HL-60 (cell line): ENCODE data around the gene GPC4.

Experiments used
- DNase-seq, 2 experiments: peaks; one replicate each; pipeline ENCODE4 v3.0.0-alpha.2; 2010 to 2020; ENCODE audit warnings: low read depth in 1 of 2, low spot score in 1 of 2
- H3K27ac ChIP-seq: fragments of 250-450 bp; sonication (Bioruptor Pico); replicated peaks from 2 replicates; pipeline ENCODE4 v1.5.1; 2020; ENCODE audit warnings: mild to moderate bottlenecking, moderate library complexity
- H3K27me3 ChIP-seq: fragments of 250-450 bp; sonication (Bioruptor Pico); 2 replicates; pipeline ENCODE4 v1.5.1; 2021; ENCODE audit warnings: mild to moderate bottlenecking, moderate library complexity; ENCODE audit not compliant: insufficient read depth, poor library complexity, severe bottlenecking
- H3K4me3 ChIP-seq: replicated peaks from 2 replicates; pipeline ENCODE4 v1.5.1; 2011; ENCODE audit warnings: mild to moderate bottlenecking, control low read depth, low read length; ENCODE audit not compliant: insufficient read depth
- GABPA ChIP-seq: IDR thresholded peaks from 2 replicates; pipeline ENCODE4 v1.6.1; 2012; ENCODE audit warnings: low read depth
- POLR2AphosphoS5 ChIP-seq: IDR thresholded peaks from 2 replicates; pipeline ENCODE4 v1.6.1; 2012; ENCODE audit warnings: low read depth
- SPI1 ChIP-seq: IDR thresholded peaks from 2 replicates; pipeline ENCODE4 v1.6.1; 2012; ENCODE audit warnings: low read depth, mild to moderate bottlenecking, borderline replicate concordance
- TF ChIP-seq, protein P1 (sequence below): IDR thresholded peaks from one replicate; pipeline ENCODE4 v1.5.1; 2011; ENCODE audit warnings: low read length, control low read depth, inconsistent platforms; ENCODE audit not compliant: insufficient read depth
- TF ChIP-seq, protein P2 (sequence below): IDR thresholded peaks from 2 replicates; pipeline ENCODE4 v1.6.1; 2012; ENCODE audit warnings: low read depth; ENCODE audit not compliant: insufficient replicate concordance

The GPC4 gene

DNA sequence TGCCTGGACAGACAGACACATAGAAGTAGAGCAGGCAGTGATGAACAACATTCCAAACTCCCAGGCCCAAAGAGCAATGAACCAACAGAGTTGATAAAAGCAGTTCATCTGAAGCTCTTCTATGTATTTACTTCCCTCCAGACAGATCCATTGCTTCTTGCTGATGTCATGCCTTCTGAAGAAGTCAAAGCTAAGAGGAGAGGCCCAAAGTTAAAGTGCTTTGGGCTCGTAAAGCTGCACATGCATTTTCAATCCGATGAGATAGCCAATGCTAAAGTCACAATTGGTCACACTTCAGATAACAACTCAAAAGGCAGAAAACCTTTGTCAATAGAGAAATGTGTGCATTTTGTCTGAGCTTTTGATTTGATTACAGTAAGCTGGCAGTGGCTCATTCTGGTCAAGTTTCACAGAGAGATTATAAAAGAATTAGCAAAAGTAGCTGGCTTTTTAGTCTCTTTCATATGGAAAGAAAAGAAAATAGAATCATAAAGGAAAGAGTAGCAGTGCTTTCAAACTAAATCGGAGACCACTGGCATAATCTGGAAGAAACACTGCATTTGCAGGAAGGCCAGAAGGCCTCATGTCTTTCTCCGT, 82.0 kb downstream of the GPC4 start:
- DNase-seq, result no peak

DNA sequence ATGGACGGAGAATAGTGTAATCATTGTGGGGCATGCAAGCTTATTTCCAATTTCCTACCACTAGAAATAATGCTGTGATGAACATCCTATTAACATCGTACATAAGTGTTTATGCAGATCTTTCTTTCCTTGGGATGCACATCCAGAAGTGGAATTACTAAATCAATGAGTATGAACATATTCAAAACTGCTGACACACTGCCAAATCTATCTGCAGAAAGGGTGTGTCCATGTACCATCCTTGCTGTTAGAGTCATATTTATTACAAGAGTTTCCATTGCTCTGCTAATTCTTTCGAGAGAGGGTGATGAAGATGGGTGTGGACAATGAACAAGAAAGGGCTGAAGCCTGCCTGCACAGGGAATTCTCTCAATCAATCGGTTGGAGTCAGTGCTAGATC, 82.6 kb downstream of the GPC4 start:
- no peak overlapping the region for H3K4me3 ChIP-seq
- H3K27ac ChIP-seq, result no peak overlapping the region
- no peak for DNase-seq
- H3K27me3 ChIP-seq, result no peaks in the 10 kb centered on the region
- TF ChIP-seq, protein P1, sequence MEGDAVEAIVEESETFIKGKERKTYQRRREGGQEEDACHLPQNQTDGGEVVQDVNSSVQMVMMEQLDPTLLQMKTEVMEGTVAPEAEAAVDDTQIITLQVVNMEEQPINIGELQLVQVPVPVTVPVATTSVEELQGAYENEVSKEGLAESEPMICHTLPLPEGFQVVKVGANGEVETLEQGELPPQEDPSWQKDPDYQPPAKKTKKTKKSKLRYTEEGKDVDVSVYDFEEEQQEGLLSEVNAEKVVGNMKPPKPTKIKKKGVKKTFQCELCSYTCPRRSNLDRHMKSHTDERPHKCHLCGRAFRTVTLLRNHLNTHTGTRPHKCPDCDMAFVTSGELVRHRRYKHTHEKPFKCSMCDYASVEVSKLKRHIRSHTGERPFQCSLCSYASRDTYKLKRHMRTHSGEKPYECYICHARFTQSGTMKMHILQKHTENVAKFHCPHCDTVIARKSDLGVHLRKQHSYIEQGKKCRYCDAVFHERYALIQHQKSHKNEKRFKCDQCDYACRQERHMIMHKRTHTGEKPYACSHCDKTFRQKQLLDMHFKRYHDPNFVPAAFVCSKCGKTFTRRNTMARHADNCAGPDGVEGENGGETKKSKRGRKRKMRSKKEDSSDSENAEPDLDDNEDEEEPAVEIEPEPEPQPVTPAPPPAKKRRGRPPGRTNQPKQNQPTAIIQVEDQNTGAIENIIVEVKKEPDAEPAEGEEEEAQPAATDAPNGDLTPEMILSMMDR, result no peak
- TF ChIP-seq, protein P2, sequence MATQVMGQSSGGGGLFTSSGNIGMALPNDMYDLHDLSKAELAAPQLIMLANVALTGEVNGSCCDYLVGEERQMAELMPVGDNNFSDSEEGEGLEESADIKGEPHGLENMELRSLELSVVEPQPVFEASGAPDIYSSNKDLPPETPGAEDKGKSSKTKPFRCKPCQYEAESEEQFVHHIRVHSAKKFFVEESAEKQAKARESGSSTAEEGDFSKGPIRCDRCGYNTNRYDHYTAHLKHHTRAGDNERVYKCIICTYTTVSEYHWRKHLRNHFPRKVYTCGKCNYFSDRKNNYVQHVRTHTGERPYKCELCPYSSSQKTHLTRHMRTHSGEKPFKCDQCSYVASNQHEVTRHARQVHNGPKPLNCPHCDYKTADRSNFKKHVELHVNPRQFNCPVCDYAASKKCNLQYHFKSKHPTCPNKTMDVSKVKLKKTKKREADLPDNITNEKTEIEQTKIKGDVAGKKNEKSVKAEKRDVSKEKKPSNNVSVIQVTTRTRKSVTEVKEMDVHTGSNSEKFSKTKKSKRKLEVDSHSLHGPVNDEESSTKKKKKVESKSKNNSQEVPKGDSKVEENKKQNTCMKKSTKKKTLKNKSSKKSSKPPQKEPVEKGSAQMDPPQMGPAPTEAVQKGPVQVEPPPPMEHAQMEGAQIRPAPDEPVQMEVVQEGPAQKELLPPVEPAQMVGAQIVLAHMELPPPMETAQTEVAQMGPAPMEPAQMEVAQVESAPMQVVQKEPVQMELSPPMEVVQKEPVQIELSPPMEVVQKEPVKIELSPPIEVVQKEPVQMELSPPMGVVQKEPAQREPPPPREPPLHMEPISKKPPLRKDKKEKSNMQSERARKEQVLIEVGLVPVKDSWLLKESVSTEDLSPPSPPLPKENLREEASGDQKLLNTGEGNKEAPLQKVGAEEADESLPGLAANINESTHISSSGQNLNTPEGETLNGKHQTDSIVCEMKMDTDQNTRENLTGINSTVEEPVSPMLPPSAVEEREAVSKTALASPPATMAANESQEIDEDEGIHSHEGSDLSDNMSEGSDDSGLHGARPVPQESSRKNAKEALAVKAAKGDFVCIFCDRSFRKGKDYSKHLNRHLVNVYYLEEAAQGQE, result no peak
- TF ChIP-seq GABPA (no peak), POLR2AphosphoS5 (no peak), SPI1 (no peak)

More for the DNA sequence above, 82.0 kb downstream of the GPC4 start:
- Histone ChIP-seq H3K27ac (no peak overlapping the region), H3K4me3 (no peak overlapping the region), H3K27me3 (no peaks in the 10 kb centered on the region)
- TF ChIP-seq, protein P2, result no peak
- TF ChIP-seq, protein P1, result no peak
- no peak for TF ChIP-seq GABPA
- no peak for TF ChIP-seq POLR2AphosphoS5
- TF ChIP-seq SPI1, result no peak

DNA sequence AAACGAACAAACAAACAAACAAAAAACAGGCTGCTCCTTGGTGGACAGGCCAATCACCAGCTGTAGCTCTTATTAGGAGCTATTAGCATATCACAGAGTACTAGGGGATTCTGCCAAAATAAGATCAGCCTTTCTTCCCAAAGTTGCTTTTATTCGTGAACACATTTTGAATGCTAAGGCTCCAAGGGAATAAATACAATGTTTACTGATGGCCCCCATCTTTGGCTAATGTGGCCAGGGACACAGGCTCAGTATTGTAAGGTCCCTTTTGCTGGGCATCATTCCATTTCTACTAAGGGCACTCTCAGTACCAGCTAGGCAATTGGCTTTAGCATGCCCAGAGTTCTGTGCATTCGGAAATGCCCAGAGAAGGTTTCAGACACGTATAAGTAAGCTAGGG, 84.3 kb downstream of the GPC4 start:
- Histone ChIP-seq H3K4me3 (no peak overlapping the region), H3K27me3 (no peaks in the 10 kb centered on the region), H3K27ac (no peak overlapping the region)
- no peak for TF ChIP-seq POLR2AphosphoS5
- no peak for TF ChIP-seq GABPA
- TF ChIP-seq, protein P1, result no peak
- TF ChIP-seq SPI1, result no peak
- TF ChIP-seq, protein P2, result no peak
- no peak for DNase-seq
